GM23248 (cell line): ENCODE measurements around the gene CCDC149.
A peak's percentile ranks its signal among the peaks of the same experiment; 100 is the strongest.

Experiments
- EZH2 ChIP-seq: fragments of 200-600 bp; sonication (generic); IDR thresholded peaks from 2 replicates; pipeline ENCODE4 v1.6.1; 2018; ENCODE audit warnings: antibody characterized with exemption, mild to moderate bottlenecking; ENCODE audit not compliant: insufficient read depth, poor library complexity, severe bottlenecking
- EZH2phosphoT487 ChIP-seq: fragments of 200-600 bp; sonication (generic); IDR thresholded peaks from 2 replicates; pipeline ENCODE4 v1.6.1; 2018; ENCODE audit warnings: antibody characterized with exemption, moderate library complexity, mild to moderate bottlenecking, low read depth; ENCODE audit not compliant: insufficient read depth

DNA sequence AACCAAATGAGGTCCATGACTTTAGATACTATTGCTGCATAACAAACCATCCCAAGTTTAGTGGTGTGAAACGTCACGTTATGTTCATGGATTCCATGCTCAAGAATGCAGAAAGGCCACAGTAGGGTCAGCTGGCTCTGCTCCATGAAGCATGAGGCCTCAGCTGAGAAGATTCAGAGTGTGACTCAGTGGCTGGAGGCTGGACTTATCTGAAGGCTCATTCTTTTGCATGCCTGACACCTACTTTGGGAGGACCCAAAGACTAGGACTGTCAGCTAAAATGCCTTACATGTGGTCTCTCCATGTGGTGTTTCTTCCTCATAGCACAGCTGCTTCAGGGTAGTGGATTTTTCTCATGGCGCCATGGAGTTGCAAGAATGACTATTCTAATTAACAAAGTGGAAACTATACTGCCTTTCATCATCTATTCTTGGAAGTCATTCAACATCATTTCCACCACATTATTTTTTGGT, 11.5 kb upstream of the CCDC149 start:
- TF ChIP-seq EZH2phosphoT487 (peak; percentile 90), EZH2 (no peak)
